SKM-1 treated with dmso at 0.1 percent for 144 hours (cell line): ENCODE data around the gene RPL29.
"Not testable (repeated sequence)": the region's sequence is repeated elsewhere in the genome, so short reads cannot be mapped to it uniquely, and the experiment has no call there.

Source experiments
- DNase-seq: peaks from one replicate; lab custom pipeline; 2025; ENCODE audit not compliant: unreplicated experiment; lab: John Stamatoyannopoulos, UW

RPL29 gene

DNA sequence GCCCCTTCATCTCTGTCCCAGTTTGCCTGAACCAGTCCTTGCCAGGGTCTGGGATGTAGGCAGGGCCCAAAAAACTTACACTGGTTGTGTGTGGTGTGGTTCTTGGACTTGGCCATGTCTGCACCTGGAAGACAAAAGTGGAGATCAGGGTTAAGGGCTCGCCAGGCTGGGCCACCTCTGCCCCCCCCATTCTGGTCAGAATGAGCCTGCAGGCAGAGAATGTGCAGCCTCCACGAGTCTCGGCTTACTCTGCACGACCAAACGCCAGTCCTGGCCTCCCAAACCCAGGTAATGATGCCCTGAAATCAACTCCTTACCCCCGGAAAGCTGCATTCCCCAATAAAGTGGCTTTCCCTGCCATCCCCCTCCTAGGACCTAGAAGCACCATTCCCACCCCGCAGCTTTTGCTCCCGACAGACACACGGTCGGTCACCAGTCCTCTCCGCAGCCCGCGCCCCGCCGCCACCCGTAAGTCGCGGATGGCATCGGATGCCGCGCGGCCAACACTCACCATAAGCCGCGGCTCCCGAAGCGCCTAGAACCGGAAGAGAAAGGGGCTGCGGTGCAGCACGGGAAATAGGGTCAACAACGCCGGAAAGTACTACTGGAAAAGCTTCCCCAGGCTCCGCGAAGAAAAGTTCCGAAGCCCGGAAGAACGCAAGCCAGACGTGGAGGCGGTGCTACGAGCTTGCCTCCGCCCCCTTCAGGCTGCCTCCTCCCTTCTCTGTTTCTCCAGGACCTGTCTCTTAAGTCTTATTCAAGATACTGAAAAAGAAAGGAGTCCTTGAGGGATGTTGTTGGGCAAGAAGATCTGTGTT lies at the start of gene RPL29:
Gene RPL29, minus strand, starts transcription at position 550 of the 818 bp plus-strand sequence. Its CDS starts 434 bp downstream, at position 116.
- peak; percentile 94 for DNase-seq

DNA sequence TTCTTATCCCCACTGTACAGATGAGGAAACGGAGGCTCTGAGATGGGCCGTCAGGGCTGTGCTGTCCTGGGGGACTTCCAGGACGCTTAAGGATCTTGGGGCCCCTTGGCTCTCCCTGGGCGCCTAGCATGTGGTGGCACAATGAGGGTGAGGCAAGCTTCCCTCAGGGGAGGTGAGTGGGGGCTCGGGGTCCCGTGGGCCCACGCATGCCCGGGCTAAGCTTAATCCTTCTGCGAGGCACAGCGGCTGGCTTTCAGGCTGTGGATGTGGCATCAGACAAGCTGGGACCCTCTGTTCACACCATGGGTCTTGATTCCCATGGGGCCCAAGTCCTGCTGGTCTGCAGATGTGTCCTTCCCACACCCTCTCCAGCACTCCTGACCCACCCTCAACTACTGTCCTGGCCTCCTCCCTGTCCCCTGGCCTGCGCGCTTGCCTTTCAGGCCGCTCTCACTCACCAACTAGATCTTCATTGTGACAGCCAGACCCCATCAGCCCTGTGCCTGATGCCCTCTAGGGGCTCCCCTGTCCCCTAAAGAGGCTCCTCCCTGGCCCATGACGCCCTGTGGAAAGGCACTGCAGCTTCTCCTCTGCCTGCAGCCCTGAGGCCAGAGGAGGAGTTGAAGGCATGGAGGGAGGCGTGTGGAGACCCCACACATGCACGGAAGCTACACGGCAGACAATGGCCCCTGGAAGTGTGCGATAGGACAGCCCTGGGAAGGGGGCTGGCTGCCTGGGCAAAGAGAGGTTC lies 49.3 kb upstream of the RPL29 start:
- no peak for DNase-seq

DNA sequence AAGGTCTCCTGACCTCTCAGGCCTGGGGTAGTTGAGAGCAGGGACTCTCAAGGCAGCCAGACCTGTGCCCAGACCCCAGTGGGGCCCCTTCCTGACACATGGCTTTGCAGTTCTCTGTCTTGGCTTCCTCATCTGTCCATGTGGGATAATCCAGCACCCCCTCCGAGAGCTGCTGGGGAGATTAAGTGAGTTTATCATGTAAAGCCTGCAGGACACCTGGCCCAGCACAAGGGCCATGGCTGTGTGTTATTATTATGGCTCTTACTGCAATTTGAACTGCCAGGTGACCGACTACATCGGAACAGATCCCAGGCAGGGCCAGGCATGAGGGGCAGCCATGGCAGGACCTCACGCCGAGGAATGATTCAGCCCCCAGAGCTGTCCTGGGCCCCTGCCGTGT lies 48.1 kb upstream of the RPL29 start:
- no peak for DNase-seq

DNA sequence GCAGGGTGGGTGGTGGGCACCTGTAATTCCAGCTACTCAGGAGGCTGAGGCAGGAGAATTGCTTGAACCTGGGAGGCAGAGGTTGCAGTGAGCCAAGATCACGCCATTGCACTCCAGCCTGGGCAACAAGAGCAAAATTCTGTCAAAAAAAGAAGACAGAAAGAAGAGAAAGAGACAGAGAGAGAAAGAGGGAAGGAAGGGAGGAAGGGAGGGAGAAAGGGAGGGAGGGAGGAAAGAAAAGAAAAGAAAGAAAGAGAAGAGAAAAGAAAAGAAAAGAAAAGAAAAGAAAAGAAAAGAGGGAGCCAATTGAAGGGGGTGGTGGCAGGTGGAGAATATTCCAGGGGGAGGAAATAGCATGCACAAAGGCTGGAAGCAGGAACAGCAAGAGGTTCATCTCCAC lies 47.3 kb upstream of the RPL29 start:
- not testable (repeated sequence) for DNase-seq

DNA sequence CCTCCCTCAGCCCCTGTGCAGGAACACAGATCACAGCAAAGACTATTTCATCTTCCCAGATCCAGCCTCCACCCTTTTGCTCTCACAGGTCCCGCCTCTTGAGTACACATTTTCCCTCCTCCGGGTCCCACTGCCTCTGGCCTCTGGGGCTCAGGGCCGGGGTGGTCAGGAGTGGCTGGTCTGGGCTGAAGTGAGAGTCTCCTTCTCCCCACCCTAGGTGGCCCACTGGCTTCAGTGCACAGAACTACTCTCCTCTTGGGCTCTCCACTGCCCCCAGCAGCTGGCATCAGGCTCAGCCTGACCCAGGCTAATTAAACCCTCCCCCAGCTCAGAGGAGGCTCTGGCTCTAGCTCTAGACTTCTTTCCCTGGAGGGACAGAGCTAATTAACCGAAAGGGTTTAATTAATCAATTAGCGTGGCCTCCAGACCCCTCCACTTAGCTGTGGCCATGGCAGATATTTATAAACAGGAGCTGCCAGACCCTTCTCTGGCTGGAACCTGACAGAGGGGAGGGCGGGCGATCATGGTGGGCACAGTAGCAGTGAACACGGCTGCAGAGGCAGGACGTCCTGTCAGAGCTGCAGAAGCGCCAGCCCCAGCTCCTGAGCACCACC lies 45.5 kb upstream of the RPL29 start:
- no peak for DNase-seq

DNA sequence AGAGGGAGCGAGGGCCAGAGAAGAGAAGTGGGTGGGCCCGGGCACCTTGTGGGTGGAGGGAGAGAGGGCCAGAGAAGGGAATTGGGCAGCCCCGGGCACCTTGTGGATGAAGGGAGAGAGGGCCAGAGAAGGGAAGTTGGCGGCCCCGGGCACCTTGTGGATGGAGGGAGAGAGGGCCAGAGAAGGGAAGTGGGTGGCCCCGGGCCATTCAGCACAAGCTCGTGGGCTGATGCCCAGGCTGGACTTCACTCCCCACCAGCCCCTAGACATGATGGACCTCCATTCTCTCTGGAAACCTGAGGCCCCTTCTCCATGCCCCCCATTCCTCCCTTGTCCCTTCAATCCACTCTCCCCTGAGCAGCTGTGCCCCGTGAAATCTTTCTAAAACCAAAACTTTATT lies 44.9 kb upstream of the RPL29 start:
- DNase-seq: no peak

DNA sequence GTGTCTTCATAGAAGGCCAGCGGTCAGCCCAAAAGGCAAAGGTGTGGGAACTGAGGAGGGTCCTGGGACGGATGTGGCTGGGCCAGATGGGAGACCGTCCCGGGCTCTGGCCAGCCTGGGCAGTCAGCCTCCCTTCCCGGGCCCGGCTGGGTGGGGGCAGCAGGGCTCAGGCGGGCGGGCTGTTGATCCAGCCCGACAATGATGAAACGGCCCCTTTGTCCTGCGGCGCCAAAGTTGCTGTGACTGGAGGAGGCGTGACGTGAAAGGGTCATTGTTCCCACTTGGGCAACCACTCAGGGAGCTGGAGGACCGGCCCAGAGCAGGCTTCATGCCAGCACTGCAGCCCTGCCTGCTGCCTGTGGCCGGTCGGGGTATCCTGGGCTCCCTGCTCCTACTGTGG lies 44.2 kb upstream of the RPL29 start:
- no peak for DNase-seq

DNA sequence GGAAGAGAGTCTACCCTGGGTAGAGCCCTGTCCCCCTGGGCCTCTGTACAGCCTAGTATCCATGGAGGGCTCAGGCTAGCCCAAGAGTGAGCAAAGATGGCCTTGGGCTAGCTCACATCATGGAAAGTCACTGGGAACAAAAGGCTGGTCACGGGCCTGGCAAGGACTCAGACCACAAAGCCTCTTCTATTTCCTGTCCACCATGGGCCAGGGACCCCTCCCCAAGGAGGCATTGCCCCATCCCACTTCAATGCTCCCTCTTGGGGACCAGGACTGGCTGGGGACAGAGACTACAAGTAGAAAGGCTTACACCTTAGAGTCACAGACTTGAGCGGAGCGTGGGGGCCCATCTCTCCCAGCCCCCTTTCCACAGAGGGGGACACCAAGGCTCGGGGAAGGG lies 43.7 kb upstream of the RPL29 start:
- DNase-seq: no peak

DNA sequence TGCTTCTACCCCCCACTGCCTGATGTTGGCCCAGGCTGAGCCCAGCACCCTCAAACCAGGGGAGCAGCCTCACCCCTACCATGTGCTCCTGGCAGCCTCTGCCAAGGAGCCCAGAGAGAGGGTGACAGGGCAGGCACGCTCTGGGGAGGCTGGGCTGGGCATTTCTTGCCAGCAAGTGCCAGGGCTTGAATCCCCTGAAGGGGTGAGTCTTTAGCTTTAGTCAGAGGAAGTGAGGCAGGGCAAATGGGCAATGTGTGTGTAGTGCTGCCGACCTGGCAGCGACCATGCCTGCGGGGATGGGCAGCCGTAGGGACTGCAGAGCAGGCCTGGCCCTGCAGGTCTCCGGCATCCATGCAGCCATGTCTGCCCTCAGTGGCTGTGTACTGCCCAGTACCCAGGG lies 42.5 kb upstream of the RPL29 start:
- DNase-seq: no peak

DNA sequence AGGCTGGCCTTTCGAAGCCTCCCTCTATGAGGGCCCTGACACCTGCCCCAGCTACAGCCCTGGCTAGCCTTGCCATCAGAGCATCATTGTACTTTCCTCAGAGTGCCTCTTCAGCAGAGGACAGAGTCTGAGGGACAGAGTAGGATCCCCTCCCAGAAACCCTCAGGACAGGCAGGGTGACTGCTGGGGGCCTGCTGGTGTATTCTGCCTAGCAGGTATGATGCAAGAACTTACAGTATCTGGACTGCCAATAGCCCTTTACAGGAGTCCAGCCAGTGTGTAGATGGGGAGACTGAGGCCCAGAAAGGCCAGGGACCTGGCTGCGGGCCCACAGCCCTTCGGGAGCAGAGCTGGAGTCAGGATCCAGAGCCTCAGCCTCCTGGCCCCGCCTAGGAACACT lies 41.6 kb upstream of the RPL29 start:
- no peak for DNase-seq

DNA sequence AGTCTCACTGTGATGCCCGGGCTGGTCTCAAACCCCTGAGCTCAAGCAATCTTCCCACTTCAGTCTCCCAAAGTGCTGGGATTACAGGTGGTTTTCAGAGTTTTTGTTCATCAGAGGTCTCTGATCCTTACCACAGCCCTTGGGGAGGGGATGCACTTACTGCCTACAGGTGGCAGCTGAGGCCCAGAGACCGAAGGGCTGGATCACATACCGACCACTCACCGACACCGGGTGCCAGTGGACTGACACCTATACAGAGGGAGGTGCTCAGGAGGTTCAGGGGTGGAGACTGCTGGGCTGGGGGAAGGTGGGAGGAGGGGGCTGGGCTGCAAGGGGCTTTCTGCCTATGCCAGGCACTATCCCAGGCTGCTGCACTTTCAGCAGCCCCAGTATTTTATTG lies 41.1 kb upstream of the RPL29 start:
- DNase-seq: no peak

DNA sequence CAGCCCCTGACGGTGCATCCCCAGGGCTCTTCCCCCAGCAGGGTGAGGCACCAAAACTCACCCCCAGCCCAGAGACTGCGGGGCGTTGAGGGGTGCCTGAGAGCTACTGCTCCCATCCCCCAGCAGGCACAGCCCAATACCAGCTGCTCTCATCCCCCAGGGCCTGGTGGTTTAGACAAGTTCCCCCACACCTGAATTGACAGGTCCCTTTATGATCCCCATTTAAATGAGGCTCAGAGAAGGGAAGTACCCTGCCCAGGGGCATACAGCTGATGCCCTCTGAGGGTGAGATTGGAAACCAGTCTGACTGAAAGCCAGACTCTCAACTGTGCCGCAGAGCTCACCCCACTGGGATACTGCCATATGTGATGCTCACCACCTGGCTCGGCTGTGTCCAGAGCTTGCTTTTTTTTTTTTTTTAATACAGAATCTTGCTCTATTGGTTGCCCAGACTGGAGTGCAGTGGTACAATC lies 40.6 kb upstream of the RPL29 start:
- no peak for DNase-seq

DNA sequence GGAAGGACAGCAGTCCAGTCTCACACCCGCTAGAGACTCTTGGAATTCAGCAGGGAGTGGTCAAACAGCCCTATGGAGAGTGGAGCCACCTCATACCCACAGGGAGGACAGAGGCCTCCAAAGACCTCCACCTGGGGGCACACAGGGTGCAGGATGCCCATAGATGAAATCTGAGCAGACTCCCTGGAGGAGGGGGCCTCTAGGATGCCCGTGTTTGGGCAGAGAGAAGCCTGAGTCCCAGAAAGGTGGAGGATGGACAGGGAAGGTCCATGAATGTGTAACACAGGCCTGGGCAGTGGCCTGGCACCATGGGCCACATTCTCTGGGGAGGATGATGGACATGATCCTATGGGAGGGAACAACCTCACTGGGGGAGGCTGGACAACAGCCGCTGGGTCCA lies 39.0 kb upstream of the RPL29 start:
- no peak for DNase-seq

DNA sequence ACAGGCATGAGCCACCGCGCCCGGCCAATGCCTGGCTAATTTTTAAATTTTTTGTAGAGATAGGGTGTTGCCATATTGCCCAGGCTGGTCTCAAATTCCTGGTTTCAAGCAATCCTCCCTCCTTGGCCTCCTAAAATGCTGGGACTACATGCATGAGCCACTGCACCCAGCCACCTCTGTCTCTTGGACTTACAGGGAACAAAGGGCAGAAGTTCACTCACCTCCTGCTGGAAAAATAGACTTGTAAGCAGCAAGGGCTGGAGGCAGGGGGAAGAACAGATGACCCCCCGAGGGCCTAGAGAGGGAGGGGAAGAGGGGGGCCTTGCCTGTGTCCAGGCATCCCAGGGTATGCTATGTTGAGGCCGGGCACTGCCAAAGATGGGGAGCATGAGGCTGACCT lies 38.5 kb upstream of the RPL29 start:
- no peak for DNase-seq

DNA sequence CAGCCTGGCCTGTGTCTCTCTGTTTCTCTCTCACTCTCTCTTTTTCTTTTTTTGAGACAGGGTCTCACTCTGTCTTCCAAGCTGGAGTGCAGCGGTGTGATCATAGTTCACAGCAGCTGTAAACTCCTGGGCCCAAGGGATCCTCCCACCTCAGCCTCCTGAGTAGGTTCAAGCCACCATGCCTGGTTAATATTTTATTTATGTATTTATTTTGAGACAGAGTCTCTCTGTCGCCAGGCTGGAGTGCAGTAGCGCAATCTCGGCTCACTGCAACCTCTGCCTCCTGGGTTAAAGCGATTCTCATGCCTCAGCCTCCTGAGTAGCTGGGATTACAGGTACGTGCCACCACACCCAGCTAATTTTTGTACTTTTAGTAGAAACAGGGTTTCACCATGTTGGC lies 38.1 kb upstream of the RPL29 start:
- DNase-seq: not testable (repeated sequence)

DNA sequence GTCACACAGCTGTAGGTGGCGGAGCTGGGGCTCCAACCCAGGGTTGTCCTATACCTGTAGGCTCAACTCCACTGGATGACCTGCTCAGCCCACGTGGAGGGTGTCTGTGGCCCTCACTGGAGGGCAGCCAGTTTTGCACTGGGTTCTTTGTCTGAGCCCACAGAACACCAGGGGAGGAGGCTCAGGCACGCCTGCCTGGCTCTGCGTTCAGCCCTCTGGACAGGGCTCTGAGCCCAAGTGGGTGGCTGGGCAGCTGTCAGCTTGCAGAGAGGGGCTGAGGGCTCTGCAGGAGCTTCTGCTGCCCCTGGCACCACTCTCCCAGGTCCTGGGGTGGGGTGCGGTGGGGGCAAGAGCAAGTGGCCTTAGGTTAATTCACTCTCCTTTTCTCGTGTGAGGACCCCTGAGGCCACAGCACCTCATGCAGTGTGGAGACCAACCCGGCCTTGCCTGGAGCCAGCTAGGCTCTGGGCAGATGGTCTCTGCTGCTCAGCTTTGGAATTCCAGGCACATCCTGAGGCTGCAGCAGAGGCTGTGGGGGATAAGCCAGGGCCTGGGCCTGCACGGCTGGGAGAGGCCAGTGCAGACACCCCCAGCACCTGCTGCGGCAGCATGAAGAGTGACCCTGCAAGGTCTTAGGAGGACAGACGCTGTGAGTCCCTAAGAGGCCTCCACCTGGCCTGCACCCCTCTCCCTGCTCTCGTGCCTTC lies 37.2 kb upstream of the RPL29 start:
- DNase-seq: no peak

DNA sequence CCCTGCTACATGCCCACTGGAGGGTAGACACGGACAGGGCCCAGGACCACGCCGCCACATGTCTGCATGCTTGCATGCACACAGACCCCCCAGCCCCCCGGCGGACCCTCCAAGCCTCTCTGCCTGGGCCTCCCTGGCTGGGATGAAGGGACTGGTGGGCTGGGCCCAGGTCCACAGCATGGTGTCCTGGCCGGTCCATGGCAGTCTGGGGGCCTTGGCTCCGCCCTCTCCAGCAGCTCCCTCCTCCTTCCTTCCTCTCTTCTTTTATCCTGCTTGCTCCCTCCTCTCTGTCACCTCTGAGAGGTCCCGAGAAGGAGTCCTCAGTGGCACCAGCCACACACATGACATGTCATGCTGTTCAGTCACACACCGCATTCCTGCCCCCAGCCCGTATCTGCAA lies 36.2 kb upstream of the RPL29 start:
- no peak for DNase-seq

DNA sequence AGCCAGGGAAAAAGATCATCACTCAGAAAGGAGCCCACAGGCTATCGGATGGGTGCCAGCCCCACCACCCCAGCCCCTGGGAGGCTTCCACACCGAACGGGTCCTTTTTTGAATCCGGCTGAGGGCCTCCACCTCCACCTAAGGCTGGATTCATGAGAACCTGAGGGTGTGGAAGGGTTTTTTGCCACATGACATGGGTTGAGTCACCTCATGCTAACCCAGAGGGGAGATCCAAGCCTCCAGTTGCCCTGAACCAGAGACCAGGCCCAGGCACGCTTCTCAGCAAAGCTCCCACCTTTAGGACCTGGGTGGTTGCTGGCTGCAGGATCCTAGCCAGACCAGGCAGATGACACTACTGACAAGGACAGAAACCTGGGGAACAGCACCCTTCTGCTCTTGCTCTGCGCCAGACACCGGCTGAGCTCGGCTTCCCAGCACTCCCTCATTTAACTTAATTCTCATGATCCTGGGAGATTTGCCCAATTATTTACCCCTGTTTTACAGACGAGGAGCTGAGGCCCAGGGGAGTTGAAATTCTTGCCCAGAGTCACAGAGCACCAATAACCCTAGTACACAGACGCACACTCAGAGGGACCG lies 35.1 kb upstream of the RPL29 start:
- no peak for DNase-seq

DNA sequence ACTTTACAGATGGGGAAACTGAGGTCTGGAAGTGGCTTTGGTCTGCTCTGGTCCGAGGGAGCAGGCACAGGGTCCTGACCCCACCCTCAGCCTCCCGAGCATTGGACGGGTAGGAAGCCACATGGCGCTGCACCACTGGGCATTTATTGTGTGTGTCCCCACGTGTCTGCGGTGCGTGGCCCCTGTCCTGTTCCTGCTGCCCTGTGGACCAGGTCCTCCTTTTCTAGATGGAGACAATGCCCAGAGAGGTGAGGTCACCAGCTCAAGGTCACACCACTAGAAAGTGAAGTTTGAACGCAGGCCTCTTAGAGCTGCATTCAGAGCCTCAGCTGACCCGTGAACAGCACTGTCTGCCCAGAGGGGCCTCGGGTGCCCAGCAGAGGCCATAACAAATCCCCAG lies 33.8 kb upstream of the RPL29 start:
- DNase-seq: no peak

DNA sequence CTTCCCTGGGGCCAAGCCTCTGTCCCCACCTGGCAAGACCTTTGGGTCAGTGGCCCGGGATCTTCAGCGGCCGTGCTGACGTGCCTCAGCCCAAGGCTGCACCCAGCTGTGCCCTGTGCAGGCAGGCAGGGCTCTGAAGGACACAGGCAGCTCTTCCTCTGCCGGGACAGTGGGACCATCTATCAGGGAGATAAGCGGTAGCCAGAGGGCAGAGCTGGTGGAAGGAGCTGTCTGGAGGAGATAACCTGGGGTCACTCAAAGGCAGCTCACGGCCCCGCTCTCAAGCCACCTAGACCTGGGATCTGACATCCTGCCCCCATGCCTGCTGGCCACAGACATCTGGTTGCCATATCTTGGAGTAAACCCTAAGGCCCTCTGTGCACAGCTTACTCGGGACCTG lies 33.4 kb upstream of the RPL29 start:
- DNase-seq: no peak

DNA sequence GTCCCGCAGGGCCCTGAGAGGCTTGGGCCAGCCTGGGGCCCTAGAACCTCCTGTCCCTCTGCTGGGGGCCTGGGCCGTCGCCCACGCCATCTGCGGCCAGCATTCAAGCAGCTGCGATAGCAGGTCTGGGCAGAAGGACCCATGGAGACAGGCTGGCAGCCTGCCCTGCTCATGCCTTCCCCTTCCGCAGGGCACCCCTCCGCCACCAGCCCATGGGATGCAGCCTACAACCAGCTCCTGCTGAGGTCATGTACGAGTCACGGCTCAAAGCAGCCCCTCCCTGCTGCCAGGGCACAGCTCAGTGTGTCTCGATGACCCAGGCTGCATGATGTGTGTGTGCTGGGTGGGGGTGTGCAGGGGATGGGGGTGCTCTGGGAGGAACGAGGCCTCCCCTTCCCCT lies 32.9 kb upstream of the RPL29 start:
- no peak for DNase-seq
